UCSD-AML1 (cell line): Measurements from ENCODE around the gene FRMD4A.
"Not testable (repeated sequence)": the region's sequence is repeated elsewhere in the genome, so short reads cannot be mapped to it uniquely, and the experiment has no call there.

Experiments
- DNase-seq: peaks from one replicate; lab custom pipeline; 2025; ENCODE audit not compliant: unreplicated experiment; lab: John Stamatoyannopoulos, UW

Gene FRMD4A

DNA sequence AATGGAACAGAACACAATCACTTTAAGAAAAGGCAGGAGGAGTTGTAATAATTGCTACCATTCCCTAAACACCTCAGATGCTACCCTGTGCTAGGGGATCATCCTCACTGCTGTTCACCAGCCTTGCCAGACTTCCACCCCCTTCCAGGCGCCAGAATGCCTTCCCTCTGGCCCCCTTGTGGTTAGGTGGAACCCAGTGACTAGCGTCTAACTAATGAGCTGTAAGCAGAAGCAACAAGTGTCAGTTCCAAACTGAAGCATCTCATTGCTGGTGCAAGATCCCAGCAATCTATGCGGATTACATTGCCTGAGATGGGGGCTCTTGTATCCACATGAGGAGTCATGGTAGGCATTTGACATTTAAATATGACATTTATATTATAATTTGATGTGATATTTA is 86.6 kb downstream of the FRMD4A start:
- DNase-seq: no peak

DNA sequence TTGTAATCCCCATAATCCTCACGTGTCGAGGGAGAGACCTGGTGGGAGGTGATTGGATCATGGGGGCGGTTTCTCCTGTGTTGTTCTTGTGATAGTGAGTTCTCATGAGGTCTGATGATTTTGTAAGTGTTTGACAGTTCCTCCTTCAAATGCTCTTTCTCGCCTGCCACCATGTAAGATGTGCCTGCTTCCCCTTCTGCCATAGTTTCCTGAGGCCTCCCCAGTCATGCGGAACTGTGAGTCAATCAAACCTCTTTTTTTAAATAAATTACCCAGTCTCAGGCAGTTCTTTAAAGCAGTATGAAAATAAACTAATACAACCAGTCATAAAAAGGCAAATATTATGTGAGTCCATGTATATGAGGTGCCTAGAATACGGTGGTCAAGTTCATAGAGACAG is 87.5 kb downstream of the FRMD4A start:
- DNase-seq: no peak

DNA sequence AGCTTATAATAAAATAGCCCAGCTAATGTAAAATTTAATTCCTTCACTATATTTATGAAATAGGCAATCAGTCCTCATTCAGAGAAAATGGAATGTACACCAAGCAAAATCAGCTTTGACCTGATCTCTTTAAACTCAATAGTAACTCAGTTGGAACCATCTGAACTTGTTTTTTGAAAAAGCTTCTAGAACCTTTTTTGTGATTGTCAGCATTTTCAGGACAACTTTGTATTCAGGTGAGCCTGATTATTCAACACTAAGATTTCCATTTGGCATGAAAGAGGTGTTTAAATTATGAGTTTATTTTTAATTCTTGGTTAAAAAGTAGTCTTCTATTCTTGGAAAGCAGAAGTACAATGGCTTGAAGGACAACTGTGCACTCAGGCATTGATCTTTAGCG is 89.5 kb downstream of the FRMD4A start:
- no peak for DNase-seq

DNA sequence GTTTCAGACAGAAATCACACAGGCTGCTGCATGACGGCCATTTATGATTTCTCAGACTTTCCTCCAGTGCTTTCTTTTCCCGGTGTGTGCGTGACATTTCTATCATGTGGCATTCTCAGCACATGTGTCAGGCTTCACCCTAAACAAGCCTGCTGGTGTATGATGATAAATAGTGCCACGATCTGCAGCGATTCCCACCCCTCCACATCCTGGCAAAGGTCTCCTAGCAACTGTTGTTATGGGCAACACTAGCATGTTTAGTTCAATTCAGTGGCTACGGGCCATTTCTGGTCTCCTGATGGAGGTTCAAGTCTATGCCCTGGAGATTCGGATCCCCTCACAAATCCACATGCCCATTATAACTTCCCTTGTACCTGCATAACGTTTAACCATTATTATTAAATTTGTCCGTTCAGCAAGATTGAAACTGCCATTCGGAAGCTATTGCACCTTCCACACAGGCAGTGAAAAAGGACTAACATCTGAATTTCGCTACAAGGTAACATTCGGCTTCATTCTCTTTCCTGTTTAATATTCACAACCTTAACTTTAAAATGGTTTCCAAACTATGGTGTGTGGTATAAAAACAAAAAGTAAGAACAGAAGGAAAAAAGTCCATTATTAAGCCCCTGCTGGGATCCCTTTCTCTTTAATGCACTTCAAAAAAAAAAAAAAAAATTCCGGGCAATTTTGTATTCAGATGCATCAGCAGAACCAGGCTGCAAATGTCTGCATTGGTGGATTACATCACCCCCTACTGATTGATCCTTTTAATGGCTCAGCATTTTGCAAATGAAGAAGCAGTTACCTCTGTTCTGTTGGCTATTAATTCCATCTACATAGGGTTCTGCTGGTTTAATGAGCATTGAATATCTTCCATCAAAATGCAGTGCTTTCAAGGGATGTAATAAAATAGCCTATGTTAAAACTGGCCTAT is 90.2 kb downstream of the FRMD4A start:
- no peak for DNase-seq

DNA sequence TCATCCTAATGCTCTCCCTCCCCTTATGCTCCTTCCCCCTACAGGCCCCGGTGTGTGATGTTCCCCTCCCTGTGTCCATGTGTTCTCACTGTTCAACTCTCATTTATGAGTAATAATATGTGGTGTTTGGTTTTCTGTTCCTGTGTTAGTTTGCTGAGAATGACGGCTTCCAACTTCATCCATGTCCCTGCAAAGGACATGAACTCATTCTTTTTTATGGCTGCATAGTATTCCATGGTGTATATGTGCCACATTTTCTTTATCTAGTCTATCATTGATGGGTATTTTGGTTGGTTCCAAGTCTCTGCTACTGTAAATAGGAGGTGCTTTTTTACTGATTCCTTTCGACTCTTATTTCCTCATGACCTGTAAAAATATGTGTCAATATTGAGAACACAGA is 92.1 kb downstream of the FRMD4A start:
- DNase-seq: not testable (repeated sequence)

DNA sequence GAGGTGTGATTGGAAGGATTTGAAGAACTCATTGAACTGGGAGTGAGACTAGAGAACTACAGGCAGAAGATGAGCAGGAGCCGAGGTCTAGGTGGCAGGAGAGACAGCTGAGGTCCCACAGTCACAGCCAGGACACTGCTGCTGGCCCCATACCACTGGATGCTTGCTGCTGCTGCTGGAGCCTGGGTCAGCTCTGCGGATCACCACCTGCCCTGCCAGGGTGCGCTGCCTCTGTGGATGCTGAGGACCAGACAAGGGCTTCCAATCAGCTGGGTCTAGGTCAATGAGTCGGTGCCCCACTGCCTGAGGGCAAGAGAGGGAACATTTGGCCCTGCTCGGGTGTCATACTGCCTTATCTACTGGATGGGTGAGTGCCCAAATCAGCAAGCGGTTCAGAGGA is 94.4 kb downstream of the FRMD4A start:
- DNase-seq: no peak

DNA sequence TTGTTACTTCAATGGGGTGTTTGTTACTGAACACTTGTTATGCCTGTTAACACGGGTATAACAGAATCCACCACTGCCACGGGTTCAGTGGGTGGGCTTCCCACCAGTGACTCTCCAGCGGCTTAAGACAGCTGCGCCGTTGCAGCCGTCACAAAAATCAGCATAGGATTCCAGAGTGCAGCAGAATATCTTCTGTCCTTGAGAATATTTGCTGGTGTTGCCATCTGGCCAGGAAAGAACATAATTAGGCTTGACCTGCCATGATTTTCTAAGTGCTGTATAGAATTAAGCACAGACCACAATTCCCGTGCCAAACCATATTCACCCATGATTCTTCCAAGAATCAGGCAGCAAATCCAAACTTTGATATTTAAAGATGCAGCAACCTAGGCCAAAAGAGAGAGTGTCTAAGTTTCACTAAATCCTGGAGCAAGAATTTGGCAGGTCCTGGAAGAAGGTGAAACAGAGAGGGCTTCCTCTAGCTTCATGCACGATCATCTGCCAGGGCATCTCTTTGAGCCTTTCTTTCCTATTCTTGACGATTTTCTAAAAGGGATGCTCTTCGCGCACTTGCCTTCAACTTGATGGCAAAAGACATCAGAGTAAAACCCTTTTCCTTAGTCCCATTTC is 95.0 kb downstream of the FRMD4A start:
- no peak for DNase-seq

DNA sequence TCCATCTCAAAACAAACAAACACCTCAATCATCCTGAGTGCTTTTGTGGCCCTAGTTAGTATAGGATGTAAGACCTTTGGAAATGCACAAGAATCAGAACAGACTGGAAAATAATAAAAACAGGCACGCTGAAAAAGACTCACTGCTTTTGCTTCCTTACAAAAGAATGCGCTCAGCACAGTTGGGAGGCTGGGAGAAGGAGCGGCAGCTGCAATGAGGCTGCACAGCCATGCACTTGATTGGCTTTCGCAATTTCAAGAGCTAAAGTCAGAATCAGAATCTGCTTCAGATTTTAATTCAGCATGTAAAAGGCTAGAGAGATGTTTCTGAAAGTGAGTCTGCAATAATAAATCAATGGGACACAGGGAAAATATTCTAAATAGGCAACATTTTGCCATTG is 97.2 kb downstream of the FRMD4A start:
- DNase-seq: no peak

DNA sequence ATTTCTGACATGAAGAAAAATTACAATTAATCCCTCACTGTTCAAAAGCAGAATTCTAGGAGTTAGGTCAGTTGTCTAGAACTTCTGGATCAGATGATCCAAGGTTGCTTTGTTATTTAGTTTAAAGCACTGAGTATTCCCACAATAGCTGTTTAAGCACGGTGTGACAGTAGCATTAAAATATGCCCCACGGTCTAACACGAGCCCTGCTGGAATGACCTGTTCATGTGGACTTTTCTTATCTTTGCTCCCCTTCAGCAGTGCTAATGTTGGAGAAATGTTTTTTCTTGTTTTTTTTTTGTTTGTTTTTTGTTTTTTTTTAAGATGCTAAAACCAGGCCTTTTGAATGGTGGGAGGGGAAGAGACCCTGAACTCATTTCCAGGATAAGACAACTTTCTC is 101.9 kb downstream of the FRMD4A start:
- DNase-seq: not testable (repeated sequence)

DNA sequence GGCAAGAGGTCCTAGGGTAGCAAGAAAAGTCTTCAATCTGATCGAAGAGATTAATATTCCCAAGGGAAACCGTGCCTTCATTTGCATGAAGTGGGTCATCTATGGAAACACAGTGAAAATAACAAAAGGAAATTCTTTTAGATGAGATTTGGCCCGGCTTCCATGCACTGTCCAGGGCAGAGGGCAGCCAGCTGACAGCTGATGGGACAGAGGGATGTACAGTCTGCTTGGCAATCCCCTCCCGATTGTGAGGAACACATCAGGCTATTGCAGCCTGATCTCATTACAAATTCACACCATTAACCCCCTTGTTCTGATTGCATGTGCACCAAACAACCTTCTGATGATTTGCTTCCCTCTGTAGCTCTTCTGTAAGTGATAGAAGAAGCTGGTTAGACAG is 105.3 kb downstream of the FRMD4A start:
- no peak for DNase-seq

DNA sequence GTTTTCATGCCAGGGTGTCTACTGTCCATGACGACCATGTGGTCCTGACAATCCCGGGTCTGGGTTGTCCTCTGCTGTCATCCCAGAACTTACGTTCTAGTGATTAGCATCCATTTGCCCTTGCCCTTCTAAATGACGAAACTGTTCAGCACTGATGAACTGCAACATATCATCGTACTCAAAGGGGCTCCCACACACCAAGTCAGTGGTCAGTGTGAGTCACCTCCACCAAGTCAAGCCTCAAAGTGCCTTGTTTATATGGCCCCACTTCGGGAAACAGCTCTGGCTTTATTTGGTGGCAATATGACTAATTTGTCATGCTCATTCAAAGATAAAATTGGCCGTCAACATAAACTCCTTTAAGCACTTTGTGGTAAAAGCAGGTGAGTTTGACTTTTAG is 110.7 kb downstream of the FRMD4A start:
- no peak for DNase-seq

DNA sequence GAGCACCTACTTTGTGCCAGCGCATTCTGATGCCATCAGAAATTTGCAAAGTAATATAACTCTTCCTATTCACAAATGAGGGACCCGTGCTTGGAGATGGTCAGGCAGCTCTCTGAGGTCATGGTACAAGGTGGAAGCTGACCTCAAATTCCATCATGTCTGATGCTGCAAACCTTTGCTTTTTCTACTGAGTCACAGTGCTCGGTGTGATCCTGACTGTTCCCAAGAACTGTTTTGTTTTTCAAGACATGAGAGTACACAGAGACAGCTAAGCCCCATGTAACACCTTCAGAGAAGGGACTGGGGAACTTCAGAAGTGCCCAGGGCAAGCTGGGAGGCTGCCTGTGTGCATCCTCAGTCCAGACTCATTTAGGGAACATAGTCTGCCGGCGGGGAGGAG is 111.3 kb downstream of the FRMD4A start:
- no peak for DNase-seq

DNA sequence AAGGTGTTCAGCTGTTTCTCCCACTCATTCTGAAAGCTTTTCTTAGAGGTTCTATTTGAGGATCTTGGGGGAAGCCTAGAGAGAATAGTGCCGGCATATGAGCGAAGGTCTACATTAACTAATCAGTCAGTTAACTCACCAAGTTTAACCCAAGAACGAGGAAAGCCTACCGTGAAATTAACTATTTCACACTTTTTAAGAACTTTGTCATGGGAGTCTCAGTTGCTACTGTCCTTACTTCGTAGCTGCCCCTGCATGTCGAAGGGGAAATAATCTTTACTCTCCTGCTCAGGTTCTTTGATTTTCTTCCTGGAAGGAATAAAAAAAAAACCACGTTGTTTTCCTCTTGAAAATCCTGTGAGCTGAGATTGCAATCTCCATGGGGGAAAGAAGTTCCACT is 115.1 kb downstream of the FRMD4A start:
- no peak for DNase-seq

DNA sequence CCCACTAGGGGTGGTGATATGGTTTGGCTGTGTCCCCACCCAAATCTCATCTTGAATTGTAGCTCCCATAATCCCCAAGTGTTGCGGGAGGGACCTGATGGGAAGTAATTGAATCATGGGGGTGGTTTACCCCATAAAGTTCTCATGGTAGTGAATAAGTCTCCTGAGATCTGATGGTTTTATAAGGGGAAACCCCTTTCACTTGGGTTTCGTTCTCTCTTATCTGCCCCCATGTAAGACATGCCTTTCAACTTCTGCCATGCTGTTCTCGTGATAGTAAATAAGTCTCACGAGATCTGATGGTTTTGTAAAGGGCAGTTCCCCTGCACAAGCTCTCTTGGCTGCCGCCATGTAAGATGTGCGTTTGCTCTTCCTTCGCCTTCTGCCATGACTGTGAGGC is 117.0 kb downstream of the FRMD4A start:
- not testable (repeated sequence) for DNase-seq

DNA sequence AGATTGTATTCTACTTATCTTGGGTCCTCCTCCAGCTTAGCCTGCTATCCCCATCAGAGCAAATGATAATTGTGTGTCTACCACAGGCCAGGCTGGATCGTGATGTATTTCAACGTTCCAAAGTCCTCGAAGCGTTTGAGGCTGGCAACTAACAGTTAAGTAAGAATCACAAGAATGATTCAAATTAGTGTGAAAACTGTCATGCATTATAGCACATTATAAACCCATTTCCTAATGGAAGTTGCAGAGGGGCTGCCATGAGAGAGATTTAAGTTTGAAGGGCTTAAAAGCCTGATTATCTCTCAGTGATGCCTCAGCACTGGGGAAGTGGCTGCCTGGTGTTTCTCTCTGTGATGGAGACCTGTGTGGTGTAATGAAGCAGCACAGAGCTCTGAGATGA is 119.1 kb downstream of the FRMD4A start:
- DNase-seq: no peak

DNA sequence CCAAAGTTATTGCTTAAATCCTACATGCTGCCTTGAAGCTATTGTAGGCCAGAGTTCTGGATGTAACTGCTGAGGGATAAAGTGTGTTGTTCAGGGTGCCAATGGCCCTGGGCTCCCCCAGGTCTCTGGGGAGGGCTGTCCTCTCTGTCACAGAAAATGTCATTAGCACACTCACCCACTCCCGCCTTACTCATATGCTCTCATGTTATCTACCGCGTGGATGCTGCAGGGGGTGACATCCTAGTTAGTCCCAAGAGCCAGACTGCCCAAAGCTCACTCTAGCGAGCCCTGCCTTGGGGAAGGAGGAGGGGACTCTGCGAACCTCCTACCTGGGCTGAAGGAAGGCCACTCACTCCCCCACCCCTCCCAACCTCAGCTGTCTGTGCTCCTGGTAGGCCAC is 122.5 kb downstream of the FRMD4A start:
- DNase-seq: no peak

DNA sequence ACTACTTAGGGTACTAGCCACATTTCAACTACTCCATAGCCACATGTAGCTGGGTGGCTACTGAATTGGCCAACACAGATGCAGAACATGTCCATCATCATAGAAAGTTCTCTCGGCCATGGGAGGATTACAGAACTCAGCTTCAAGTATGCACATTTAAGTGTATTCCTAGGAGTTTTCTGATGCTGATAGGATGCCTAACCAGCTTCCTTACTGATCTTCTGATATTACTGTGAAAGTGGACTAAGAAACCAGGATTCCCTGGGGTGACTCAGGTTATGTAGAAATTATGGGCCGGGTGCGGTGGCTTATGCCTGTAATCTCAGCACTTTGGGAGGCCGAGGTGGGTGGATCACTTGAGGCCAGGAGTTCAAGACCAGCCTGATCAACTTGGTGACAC is 125.5 kb downstream of the FRMD4A start:
- DNase-seq: no peak

DNA sequence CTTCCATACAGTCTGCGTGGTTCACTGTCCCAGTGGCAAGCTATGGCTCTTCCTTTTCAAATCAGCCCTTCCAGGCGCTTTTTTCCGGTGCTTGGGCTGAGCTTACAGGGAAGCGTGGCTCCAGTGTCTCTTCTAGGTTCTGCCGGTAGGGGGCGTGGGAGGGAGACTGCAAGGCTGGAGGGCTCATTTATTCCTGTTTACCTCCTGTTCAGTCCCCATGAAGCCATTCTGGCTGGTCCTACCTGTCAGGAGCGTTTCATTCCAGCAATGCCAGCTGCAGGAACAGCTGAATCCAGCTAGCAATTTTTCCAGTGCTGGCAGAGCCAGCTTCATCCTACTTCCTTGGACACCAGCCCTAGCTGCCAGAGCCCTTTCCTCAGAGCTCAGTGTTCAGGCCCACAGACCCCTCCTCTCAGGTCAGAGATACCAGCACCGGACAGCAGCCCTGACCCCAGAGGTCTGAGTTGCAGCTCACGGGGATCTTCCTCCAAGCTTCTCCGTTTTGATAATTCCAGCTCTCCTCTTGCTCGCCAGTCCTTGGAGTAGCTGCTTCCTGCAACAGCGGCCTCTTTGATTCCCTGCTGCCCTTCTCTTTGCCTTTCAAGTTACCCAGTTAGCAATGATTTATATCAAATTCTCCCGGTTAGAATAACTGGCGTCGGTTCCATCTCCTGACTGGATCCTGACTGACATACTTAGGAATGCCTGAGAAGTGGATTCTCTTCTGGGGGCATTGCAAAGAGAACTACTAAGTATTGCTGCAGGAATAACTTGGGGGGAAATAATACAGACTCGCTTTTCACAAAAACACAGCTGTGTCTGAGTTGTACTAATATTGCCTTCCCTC is 129.8 kb downstream of the FRMD4A start:
- no peak for DNase-seq

DNA sequence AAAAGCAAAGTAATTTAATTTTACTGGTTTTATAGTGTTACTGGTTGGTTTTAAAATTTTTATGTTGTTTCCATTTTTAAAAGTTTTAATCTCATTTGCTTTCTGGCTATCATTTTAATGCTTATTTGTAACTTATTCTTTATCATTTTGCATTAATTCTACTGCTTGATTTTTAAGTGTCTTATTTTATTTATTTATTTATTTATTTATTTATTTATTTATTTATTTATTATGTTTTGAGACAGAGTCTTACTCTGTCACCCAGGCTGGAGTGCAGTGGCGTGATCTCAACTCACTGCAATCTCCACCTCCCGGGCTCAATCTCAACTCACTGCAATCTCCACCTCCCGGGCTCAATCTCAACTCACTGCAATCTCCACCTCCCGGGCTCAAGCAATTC is 131.6 kb downstream of the FRMD4A start:
- DNase-seq: not testable (repeated sequence)

DNA sequence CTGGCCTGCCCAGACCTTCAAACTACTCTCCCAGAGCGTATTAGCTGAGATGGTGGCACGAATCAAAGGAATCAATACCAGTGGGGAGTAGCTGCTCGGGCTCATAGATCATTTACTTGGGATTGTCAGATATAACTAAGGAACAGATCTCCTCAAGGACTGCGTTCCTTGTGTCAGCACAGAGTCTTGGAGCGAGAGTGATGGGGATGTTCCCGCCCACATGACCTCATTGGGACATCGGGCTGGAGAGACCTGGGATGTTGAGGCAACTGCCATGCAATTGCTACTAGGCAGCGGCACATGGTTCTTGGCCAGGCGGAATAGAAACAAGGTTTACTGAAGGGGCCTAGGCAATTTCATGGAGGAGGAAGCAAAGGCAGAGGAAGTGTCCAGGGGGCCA is 132.6 kb downstream of the FRMD4A start:
- DNase-seq: no peak

DNA sequence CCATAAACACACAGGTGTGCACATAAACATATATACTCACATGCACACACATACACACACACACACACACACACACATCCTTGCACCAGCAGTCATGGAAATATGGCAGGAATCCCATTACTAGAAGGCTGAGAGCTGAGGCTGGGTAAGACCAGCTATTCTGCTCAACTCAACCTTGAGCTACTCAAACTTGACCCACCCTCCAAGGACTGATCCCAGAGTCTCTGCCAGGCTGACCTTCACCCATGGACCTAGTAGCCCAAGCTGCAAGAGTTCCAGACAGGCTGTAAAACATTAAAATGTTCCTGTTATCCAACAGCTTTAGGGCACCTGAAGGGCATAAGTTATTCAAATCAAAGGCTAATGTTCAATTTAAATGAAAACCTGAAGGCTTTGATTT is 134.6 kb downstream of the FRMD4A start:
- DNase-seq: no peak

DNA sequence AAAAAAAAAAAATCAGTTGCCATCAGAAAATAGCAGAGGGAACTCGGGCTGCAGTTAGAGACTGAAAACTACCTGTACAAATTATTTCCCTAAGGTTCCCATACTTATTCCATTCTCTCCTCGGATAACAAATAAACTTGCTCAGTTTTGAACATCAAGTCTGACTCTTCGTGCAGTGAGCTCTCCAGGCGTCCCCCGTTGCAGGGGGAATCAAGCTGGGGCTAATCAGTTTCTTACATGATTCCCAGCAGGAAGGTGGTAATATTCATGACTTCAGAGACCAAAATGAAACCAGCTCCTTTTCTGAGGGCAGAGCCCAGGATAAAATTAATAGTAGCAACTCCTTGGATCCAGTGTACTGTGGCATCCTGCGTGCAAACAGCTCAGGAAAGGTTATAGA is 135.3 kb downstream of the FRMD4A start:
- no peak for DNase-seq
